ENCODE data around the gene BTBD2. TPM values are rescaled to one million over a fixed set of nuclear protein-coding genes. Genes with fewer than 3 reads are reported as not detected.
A peak's percentile ranks its signal among the peaks of the same experiment; 100 is the strongest.
"Not testable (repeated sequence)": the region's sequence is repeated elsewhere in the genome, so short reads cannot be mapped to it uniquely, and the experiment has no call there.

The BTBD2 gene
- total RNA-seq, 2 experiments from 2014 or later: 55.0 to 61.4 TPM

DNA sequence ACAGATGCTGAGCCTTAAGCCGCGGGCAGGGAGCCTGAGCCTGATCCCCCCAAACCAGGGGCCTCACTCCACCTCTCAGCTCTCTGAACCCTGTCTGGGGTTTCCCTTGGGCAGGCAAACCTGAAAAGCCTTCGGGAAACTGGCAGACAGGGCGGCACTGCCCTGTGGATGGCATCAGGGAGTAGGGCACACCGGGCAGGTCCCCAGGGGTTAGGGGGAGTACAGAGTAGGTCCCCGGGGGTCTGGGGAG lies 25.8 kb upstream of the BTBD2 start:
- H3K27me3 Mint-ChIP-seq: no peaks in the 10 kb centered on the region
- no peak for DNase-seq
- POLR2A ChIA-PET: interaction anchor here (2.4 to 4.1 kb wide), 3 partner anchors 8 to 42 kb away, joined by 8 to 48 read pairs (median 32); no protein-coding TSS in a partner anchor
- H3K27ac Mint-ChIP-seq: peak overlapping the region; percentile 84
- ATAC-seq (ENCODE audit: low read depth): no peak
- H3K4me1 Mint-ChIP-seq: peaks cover 12% of the 10 kb centered on the region
- H3K9me3 Mint-ChIP-seq: no peaks in the 10 kb centered on the region
- H3K4me3 Mint-ChIP-seq: peak overlapping the region; percentile 59
- peaks cover 7% of the 10 kb centered on the region for H3K36me3 Mint-ChIP-seq

DNA sequence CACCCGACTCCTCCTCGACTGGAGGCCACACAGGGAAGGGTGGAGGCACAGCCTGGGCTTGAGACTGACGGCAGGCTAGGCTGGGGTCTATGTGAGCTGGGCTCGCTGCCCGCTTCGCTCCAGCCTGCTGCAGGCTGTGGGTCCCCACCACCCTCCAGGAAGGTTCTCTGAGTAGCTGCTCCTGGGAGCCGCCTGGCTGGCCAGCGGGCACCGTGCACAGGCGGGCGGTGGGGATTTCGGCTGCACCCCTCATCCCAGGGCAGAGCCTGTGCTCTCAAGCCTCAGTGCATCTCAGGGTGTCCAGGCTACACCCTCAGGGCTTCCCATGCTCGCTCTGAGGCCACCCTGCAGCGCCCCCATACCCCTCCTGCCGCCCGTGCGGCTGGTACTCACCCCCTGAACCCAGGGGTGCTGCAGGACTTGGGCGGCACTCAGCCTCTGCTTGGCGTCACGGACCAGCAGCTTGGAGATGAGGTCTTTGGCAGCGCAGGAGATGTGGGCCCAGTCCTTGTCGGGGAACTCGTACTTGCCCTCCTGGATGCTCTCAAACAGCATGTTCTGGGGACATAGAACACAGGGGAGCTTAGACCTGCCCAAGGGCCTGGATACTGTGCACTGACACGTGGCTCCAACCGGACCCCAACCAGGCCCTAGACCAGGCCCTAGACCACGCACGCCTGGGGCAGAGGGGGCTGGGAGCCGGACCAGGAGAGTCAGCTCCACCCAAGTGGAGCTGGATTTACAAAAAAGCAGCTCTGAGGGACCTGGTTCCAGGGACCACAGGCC lies 25.3 kb upstream of the BTBD2 start:
- ATAC-seq (ENCODE audit: low read depth): no peak
- H3K4me1 Mint-ChIP-seq: peaks cover 12% of the 10 kb centered on the region
- peaks cover 7% of the 10 kb centered on the region for H3K36me3 Mint-ChIP-seq
- no peaks in the 10 kb centered on the region for H3K9me3 Mint-ChIP-seq
- H3K27me3 Mint-ChIP-seq: no peaks in the 10 kb centered on the region
- DNase-seq: no peak
- H3K4me3 Mint-ChIP-seq: peak overlapping the region; percentile 59
- POLR2A ChIA-PET: interaction anchor here (1.1 to 4.1 kb wide), 4 partner anchors 8 to 42 kb away, joined by 3 to 48 read pairs (median 20); no protein-coding TSS in a partner anchor
- H3K27ac Mint-ChIP-seq: peak overlapping the region; percentile 84

DNA sequence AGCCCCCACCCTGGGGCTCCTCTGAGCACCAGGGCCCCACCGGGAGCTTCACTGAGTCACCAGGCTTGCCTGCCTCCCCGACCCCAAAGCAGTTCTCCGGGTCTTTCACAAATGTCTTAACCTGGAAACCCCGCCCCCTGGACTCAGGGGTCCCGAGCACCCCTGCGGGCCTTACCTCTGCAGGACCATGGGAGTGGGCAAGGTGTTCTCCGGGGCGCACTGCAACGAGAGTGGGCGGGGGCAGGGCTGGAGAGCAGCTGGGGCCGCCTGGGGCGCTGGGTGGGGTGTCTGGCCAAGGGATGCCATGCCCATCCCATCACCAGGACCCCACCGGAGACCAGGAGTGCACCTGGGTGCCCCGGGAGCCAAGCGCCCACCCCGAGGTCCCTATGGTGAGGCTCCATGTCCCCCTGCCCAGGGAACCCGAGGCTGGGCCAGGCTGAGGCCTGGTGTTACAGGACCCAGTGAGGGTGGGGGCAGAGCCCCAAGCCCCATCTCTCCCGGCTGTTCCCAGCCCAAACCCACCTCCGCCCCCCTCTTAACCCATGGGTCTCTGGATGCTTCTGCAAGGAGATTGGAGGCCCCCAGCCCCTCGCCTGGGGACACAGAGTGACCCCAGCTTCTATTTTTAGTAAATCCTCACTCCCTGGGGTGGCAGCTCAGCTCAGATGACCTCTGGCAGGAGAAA lies 24.6 kb upstream of the BTBD2 start:
- Mint-ChIP-seq H3K27ac (peak overlapping the region; percentile 25), H3K36me3 (peaks cover 7% of the 10 kb centered on the region), H3K4me3 (no peak overlapping the region), H3K9me3 (peaks cover 1% of the 10 kb centered on the region), H3K27me3 (no peaks in the 10 kb centered on the region), H3K4me1 (peaks cover 15% of the 10 kb centered on the region)
- DNase-seq: no peak
- POLR2A ChIA-PET: interaction anchor here (1.1 to 4.1 kb wide), 3 partner anchors 10 to 43 kb away, joined by 3 to 48 read pairs (median 8); no protein-coding TSS in a partner anchor
- ATAC-seq (ENCODE audit: low read depth): no peak

DNA sequence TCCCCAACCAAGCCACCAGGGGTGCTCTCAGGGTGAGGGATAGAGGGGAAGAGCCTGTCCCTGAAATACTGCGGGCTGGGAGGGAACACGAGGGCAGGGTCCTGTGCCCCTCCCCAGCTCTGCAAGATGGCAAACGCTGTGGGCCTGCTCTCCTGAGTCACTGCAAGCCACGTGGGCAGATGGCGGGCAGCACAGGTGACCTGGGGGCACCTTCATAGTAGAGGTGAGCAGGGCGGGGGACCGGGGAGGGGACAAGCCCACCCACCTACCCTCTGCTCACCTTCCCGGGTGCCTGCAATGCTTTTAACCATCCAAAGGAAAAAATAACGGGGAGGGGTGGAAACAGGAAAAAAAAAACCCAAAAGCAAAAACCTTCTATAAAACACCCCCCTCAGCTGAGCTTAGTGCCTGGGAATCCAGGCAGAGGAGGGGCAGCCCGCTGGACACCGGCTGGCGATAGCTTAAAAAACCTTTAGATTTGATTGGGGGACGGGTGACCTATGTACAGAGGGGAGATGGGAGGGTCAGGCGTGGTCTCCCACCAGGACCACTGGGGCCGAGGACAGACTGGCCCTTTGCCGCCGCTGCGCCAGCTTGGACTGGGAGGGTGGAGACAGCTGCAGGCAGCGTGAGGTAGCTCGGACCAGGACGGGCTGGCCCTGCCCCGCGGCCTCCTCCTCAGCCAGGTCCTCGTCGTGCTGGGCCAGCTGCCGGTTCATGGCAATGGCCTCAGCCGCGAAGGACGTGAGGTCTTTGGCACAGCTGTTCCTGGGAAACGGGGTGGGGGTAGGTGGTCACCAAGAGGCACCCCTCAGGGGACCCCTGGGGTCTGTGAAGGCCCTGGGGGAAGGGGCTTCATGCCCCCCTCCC lies 23.8 kb upstream of the BTBD2 start:
- ATAC-seq (ENCODE audit: low read depth) (no peak), DNase-seq (no peak)
- Mint-ChIP-seq H3K36me3 (peaks cover 4% of the 10 kb centered on the region), H3K27me3 (no peaks in the 10 kb centered on the region), H3K27ac (no peak overlapping the region), H3K4me1 (peaks cover 14% of the 10 kb centered on the region), H3K4me3 (no peak overlapping the region), H3K9me3 (peaks cover 1% of the 10 kb centered on the region)
- POLR2A ChIA-PET: interaction anchor here (0.9 to 2.4 kb wide), 4 partner anchors 10 to 175 kb away, joined by 3 to 8 read pairs (median 4); partner anchors contain the start of gene MKNK2

DNA sequence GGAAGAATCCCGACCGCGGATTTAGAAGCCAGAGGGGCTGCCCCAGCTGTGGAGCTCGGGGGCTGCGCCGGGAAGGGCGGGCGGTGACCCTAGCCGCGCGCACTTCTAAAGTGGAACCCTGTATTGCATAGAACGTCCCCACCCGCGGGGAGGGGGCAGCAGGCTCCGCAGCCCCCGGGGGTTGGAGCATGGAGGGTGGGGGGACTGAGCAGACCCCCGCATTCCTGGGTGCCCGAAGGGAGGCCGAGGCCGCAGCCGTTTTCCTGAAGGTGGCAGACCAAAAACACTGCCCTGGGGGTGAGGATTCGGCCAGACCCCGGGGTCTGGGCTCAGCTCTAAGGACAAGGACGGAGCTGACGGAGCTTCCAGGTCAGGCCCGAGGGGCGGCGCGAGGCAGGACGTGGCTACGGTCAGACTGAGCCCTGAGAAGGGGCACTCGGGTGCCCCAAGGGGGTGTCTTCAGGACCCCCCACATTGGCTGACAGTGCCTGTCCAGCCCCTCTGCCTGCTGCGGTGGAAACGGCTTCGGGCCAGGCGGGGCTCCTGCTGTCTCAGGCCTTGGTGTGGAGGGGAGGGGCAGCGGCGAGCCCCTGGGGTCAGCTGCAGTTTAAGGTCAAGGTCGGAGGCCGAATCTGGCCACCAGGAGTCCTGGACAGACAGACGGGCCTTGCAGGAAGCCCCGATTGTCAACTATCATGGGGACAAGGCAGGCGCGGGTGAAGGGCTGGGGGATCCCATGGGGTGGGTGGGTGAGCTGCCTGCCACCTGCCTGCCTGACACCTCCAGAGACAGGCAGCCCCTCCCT lies 23.0 kb upstream of the BTBD2 start:
- DNase-seq (no peak), ATAC-seq (ENCODE audit: low read depth) (no peak)
- H3K36me3 Mint-ChIP-seq: peaks cover 4% of the 10 kb centered on the region
- no peak overlapping the region for H3K4me3 Mint-ChIP-seq
- H3K4me1 Mint-ChIP-seq: peaks cover 9% of the 10 kb centered on the region
- POLR2A ChIA-PET: interaction anchor here (0.9 to 1.1 kb wide), 2 partner anchors 13 to 174 kb away, joined by 3 to 4 read pairs; partner anchors contain the start of gene MKNK2
- no peak overlapping the region for H3K27ac Mint-ChIP-seq
- H3K9me3 Mint-ChIP-seq: peaks cover 1% of the 10 kb centered on the region
- no peaks in the 10 kb centered on the region for H3K27me3 Mint-ChIP-seq

DNA sequence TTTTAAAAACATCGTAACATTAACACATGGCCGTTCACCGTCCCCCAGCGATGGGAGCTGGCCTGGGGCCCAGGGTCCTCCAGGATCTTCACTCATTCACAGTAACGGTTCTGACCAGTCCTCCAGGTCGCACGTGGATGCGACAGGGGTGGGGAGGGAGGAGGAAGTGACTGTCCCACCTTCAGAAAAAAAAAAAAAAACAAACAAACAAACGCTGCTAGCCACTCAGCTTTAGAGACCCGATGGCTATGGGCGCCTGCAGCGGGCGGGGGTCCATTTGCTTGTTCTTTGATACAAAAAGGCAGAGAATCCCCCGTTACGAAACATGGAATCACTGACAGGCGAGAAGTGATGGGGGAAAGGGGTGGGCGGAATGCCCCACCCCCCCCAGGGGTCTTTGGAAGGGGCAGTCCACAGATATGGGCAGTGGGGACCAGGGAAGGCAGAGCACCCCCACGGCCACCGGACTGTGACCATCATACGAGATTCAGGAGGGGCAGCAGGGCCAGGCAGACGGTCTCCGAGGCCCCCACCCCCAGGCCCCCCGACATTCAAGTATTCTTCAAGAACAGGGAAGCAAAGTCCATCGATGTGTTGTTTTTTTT lies 22.2 kb upstream of the BTBD2 start:
- H3K27ac Mint-ChIP-seq: no peak overlapping the region
- POLR2A ChIA-PET: interaction anchor here (1.3 kb wide), 1 partner anchor 45 kb away, joined by 3 read pairs; no protein-coding TSS in a partner anchor

DNA sequence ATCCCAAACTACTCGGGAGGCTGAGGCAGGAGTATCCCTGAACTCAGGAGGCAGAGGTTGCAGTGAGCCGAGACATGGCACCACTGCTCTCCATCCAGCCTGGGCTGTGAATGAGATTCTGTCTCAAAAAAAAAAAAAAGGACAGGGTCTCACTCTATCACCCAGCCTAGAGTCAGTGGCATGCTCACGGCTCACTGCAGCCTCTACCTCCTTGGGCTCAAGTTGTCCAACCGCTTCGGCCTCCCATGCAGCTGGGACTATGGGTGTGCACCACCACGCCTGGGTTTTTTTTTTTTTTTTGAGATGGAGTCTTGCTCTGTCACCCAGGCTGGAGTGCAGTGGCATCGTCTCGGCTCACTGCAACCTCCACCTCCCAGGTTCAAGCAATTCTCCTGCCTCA lies 20.9 kb upstream of the BTBD2 start:
- ATAC-seq (ENCODE audit: low read depth): no peak
- DNase-seq: no peak
- POLR2A ChIA-PET: interaction anchor here (1.3 to 2.2 kb wide), 2 partner anchors 15 to 46 kb away, joined by 3 to 9 read pairs; partner anchors contain the start of gene MKNK2
- peaks cover 1% of the 10 kb centered on the region for H3K9me3 Mint-ChIP-seq
- H3K36me3 Mint-ChIP-seq: peaks cover 4% of the 10 kb centered on the region
- H3K27ac Mint-ChIP-seq: no peak overlapping the region
- H3K4me3 Mint-ChIP-seq: no peak overlapping the region
- H3K4me1 Mint-ChIP-seq: peaks cover 20% of the 10 kb centered on the region
- H3K27me3 Mint-ChIP-seq: no peaks in the 10 kb centered on the region

More for the DNA sequence above, 22.2 kb upstream of the BTBD2 start:
- H3K4me1 Mint-ChIP-seq: peaks cover 10% of the 10 kb centered on the region
- DNase-seq: no peak
- peaks cover 1% of the 10 kb centered on the region for H3K9me3 Mint-ChIP-seq
- H3K36me3 Mint-ChIP-seq: peaks cover 4% of the 10 kb centered on the region
- no peak overlapping the region for H3K4me3 Mint-ChIP-seq
- no peaks in the 10 kb centered on the region for H3K27me3 Mint-ChIP-seq
- no peak for ATAC-seq (ENCODE audit: low read depth)

DNA sequence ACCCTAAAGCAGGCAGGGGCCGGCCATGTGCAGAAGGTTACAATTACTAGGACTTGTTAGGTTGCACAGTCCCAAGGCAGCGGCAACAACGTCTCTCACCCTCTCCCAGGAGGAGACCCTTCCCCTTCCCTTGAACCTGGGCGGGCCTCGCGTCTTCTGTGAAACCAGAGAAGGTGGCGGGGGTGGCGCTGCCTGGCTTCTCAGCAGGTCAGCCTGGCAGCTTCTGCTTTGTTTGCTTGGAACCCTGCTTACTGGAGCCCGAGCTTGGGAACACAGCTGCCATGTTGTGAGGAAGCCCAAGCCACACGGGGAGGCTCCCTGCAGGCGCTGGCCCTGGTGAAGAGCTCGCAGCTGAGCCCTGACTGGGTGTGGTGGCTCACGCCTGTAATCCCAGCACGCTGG lies 20.1 kb upstream of the BTBD2 start:
- H3K36me3 Mint-ChIP-seq: peaks cover 4% of the 10 kb centered on the region
- DNase-seq: no peak
- no peak for ATAC-seq (ENCODE audit: low read depth)
- no peaks in the 10 kb centered on the region for H3K27me3 Mint-ChIP-seq
- peaks cover 20% of the 10 kb centered on the region for H3K4me1 Mint-ChIP-seq
- H3K4me3 Mint-ChIP-seq: no peak overlapping the region
- H3K9me3 Mint-ChIP-seq: peaks cover 1% of the 10 kb centered on the region
- POLR2A ChIA-PET: interaction anchor here (0.7 to 4.5 kb wide), 6 partner anchors 7 to 138 kb away, joined by 3 to 32 read pairs (median 5); partner anchors contain the start of gene MKNK2
- H3K27ac Mint-ChIP-seq: no peak overlapping the region

DNA sequence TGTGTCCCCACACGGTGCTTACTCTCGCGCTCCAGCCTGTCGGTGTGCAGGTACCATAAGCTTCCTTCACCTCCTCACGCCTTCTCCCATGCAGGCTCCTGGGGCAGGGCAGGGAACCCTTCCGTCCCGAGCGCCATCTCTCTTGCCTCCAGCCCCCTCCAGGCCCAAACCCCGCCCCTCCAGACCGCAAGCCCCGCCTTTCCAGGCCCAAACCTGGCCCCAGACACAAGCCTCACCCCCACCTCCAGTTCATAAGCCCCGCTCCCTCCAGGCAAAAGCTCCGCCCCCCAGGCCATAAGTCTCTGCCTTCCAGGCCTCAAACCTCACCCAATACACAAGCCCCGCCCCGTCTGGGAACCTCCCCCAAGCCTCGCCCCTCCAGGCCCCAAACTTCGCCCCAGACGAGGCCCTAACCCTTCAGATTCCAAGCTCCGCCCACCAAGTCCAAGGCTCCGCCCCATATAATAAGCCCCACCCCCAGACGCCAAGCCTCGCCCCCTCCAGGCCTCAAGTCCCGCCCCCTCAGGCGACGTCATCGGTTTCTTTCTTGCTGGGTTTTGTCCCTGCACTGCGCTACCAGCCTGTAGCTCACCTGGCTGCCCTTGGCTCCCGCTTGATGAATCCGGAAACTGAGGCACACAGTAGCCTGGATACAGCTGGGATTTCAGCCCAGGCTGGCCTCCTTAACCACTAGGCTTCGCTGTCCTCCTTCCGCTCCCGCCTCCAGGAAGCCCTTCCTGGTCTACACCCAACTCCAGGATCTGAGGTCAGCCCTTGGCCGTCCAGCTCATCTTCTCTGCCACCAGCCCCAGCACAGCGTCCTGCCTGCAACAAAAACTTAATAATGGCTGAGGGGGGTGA lies 19.4 kb upstream of the BTBD2 start:
- Mint-ChIP-seq H3K4me3 (no peak overlapping the region), H3K4me1 (peaks cover 20% of the 10 kb centered on the region), H3K27ac (peak overlapping the region; percentile 64), H3K36me3 (peaks cover 4% of the 10 kb centered on the region), H3K27me3 (no peaks in the 10 kb centered on the region), H3K9me3 (peaks cover 1% of the 10 kb centered on the region)
- peak; percentile 25 for ATAC-seq (ENCODE audit: low read depth)
- peak; percentile 73 for DNase-seq
- POLR2A ChIA-PET: interaction anchor here (0.7 to 4.5 kb wide), 7 partner anchors 7 to 138 kb away, joined by 3 to 32 read pairs (median 4); partner anchors contain the start of gene MKNK2

DNA sequence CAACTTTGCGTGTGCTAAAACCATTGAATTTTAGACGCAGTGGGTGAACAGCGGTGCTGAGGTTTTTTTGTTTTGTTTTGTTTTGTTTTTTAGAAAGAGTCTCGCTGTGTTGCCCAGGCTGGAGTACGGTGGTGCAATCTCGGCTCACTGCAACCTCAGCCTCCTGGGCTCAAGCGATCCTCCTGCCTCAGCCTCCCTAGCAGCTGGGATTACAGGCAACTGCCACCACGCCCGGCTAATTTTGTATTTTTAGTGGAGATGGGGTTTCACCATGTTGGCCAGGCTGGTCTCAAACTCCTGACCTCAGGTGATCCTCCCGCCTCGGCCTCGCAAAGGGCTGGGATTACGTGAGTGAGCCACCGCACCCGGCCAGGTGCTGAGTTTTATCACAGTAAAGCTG lies 18.7 kb upstream of the BTBD2 start:
- not testable (repeated sequence) for DNase-seq; H3K9me3 Mint-ChIP-seq; H3K27me3 Mint-ChIP-seq; H3K4me3 Mint-ChIP-seq; ATAC-seq (ENCODE audit: low read depth); H3K36me3 Mint-ChIP-seq; H3K27ac Mint-ChIP-seq
- peaks cover 20% of the 10 kb centered on the region for H3K4me1 Mint-ChIP-seq
- POLR2A ChIA-PET: interaction anchor here (0.9 to 4.5 kb wide), 4 partner anchors 8 to 57 kb away, joined by 3 to 32 read pairs (median 14); partner anchors contain the start of gene MKNK2

DNA sequence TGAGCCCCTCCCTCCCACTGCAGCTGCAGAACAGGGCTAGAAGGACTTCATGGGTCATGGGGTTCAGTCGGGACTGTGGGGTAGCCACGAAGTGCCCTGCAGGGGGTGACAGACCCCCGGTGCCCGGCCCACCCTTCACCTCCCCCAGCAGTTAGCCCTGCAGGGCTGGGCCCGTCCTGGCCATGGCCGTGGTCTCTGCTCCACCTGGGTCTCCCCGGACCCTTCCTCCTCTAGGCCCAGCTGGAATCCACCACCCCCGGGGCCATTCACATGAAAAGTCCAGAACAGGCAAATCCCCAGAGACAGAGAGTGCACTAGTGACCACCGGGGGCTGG lies 18.3 kb upstream of the BTBD2 start:
- POLR2A ChIA-PET: interaction anchor here (3.6 to 4.5 kb wide), 2 partner anchors 9 to 18 kb away, joined by 24 to 32 read pairs; partner anchors contain the start of gene MKNK2
- H3K9me3 Mint-ChIP-seq: peaks cover 1% of the 10 kb centered on the region
- DNase-seq: no peak
- no peak for ATAC-seq (ENCODE audit: low read depth)
- no peaks in the 10 kb centered on the region for H3K27me3 Mint-ChIP-seq
- peaks cover 20% of the 10 kb centered on the region for H3K4me1 Mint-ChIP-seq
- no peak overlapping the region for H3K27ac Mint-ChIP-seq
- no peaks in the 10 kb centered on the region for H3K36me3 Mint-ChIP-seq
- H3K4me3 Mint-ChIP-seq: no peak overlapping the region

Measured in activated naive CD8-positive, alpha-beta T cell treated with anti-CD3 and anti-CD28 coated beads, Interleukin-2, amount 10 ng/mL, durations not matched to agents 7 days and 5 days (primary cell).